ENCODE results near the gene TBCD. TPM values are rescaled to one million over a fixed set of nuclear protein-coding genes. Genes with fewer than 3 reads are reported as not detected.

Gene TBCD
- total RNA-seq, 6 experiments from 2014 or later = 47.3 to 67.6 (median 62.5) TPM

- no peak for DNase-seq
- Mint-ChIP-seq H3K4me3 (no peak overlapping the region), H3K4me1 (ENCODE audit: low read depth) (no peaks in the 10 kb centered on the region; the same call in 1 of the 2 replicates), H3K27me3 (ENCODE audit: insufficient read depth) (peaks cover 1% of the 10 kb centered on the region), H3K9me3 (peaks cover 9% of the 10 kb centered on the region), H3K27ac (no peak overlapping the region), H3K36me3 (ENCODE audit: low read depth) (peaks cover 26% of the 10 kb centered on the region)
- TF ChIP-seq CTCF (IDR thresholded peaks at IDR 0.05) = no peak
Observed at GRCh38 chr17:82803606-82804005, 51.7 kb downstream of the TBCD start.

- Mint-ChIP-seq H3K27ac (no peak overlapping the region), H3K9me3 (peaks cover 9% of the 10 kb centered on the region), H3K27me3 (ENCODE audit: insufficient read depth) (peaks cover 1% of the 10 kb centered on the region), H3K4me1 (ENCODE audit: low read depth) (no peaks in the 10 kb centered on the region; the same call in 1 of the 2 replicates), H3K4me3 (no peak overlapping the region), H3K36me3 (ENCODE audit: low read depth) (peaks cover 26% of the 10 kb centered on the region)
- no peak for DNase-seq
- TF ChIP-seq CTCF (IDR thresholded peaks at IDR 0.05) = no peak
Observed at GRCh38 chr17:82804442-82805191, 52.8 kb downstream of the TBCD start.

- no peaks in the 10 kb centered on the region; the same call in 1 of the 2 replicates for H3K4me1 Mint-ChIP-seq (ENCODE audit: low read depth)
- peaks cover 20% of the 10 kb centered on the region for H3K36me3 Mint-ChIP-seq (ENCODE audit: low read depth)
- no peak for DNase-seq
- no peak overlapping the region for H3K4me3 Mint-ChIP-seq
- H3K27me3 Mint-ChIP-seq (ENCODE audit: insufficient read depth) = peaks cover 1% of the 10 kb centered on the region; the same call in 1 of the 2 replicates
- no peak for TF ChIP-seq CTCF (IDR thresholded peaks at IDR 0.05)
- no peak overlapping the region for H3K27ac Mint-ChIP-seq
- peaks cover 9% of the 10 kb centered on the region for H3K9me3 Mint-ChIP-seq
Observed at GRCh38 chr17:82805254-82805653, 53.4 kb downstream of the TBCD start.

- DNase-seq = no peak
- Mint-ChIP-seq H3K4me3 (no peak overlapping the region), H3K36me3 (ENCODE audit: low read depth) (peaks cover 15% of the 10 kb centered on the region), H3K27me3 (ENCODE audit: insufficient read depth) (peaks cover 1% of the 10 kb centered on the region; the same call in 1 of the 2 replicates), H3K9me3 (peaks cover 9% of the 10 kb centered on the region), H3K4me1 (ENCODE audit: low read depth) (no peaks in the 10 kb centered on the region; the same call in 1 of the 2 replicates), H3K27ac (no peak overlapping the region)
- no peak for TF ChIP-seq CTCF (IDR thresholded peaks at IDR 0.05)
Observed at GRCh38 chr17:82805823-82806222, 54.0 kb downstream of the TBCD start.

GRCh38 chr17:82806645-82807044 lies 54.8 kb downstream of the TBCD start:
- Mint-ChIP-seq H3K36me3 (ENCODE audit: low read depth) (peaks cover 8% of the 10 kb centered on the region), H3K27ac (no peak overlapping the region), H3K4me1 (ENCODE audit: low read depth) (no peaks in the 10 kb centered on the region; the same call in 1 of the 2 replicates), H3K9me3 (peaks cover 2% of the 10 kb centered on the region; the same call in 1 of the 2 replicates), H3K27me3 (ENCODE audit: insufficient read depth) (peaks cover 1% of the 10 kb centered on the region; the same call in 1 of the 2 replicates), H3K4me3 (no peak overlapping the region)
- TF ChIP-seq CTCF (IDR thresholded peaks at IDR 0.05) = no peak
- no peak for DNase-seq

All from HFFc6 (cell line).